Activated CD8-positive, alpha-beta T cell treated with anti-CD3 and anti-CD28 coated beads for 36 hours (primary cell): ENCODE results near the gene FHAD1. TPM values are rescaled to one million over a fixed set of nuclear protein-coding genes. Genes with fewer than 3 reads are reported as not detected.

Experiments used
- ATAC-seq: fragments of 200-7000 bp; cut with Tn5 transposase; one replicate; pipeline ENCODE4 v1.10.0; 2021; ENCODE audit warnings: mild to moderate bottlenecking, moderate library complexity
- CTCF ChIA-PET: fragments of 350-600 bp; sonication (Branson Sonifier 250); formaldehyde crosslinking; loops from one replicate; lab custom pipeline; 2021; ENCODE audit warnings: antibody characterized with exemption; lab: Charles Lee
- POLR2A ChIA-PET: fragments of 350-600 bp; sonication (Branson Sonifier 250); formaldehyde crosslinking; loops from one replicate; lab custom pipeline; 2021; ENCODE audit warnings: antibody characterized with exemption; lab: Charles Lee
- DNase-seq: peaks from one replicate; pipeline ENCODE4 v3.0.0-alpha.2; 2020
- H3K27ac Mint-ChIP-seq: one replicate; pipeline ENCODE4 v1.8.0; 2021; ENCODE audit warnings: mild to moderate bottlenecking, mixed read lengths
- H3K27me3 Mint-ChIP-seq: one replicate; pipeline ENCODE4 v1.8.0; 2021; ENCODE audit warnings: mixed read lengths
- H3K36me3 Mint-ChIP-seq: one replicate; pipeline ENCODE4 v1.8.0; 2021; ENCODE audit warnings: low read depth, mixed read lengths
- H3K4me1 Mint-ChIP-seq: one replicate; pipeline ENCODE4 v1.8.0; 2021; ENCODE audit warnings: low read depth, mixed read lengths
- H3K4me3 Mint-ChIP-seq: one replicate; pipeline ENCODE4 v1.8.0; 2021; ENCODE audit warnings: mild to moderate bottlenecking, moderate library complexity, mixed read lengths
- H3K9me3 Mint-ChIP-seq: one replicate; pipeline ENCODE4 v1.8.0; 2021; ENCODE audit warnings: mixed read lengths
- CTCF ChIP-seq: fragments of 200-600 bp; IDR thresholded peaks from one replicate; pipeline ENCODE4 v1.8.0; 2022; ENCODE audit warnings: antibody characterized with exemption, mild to moderate bottlenecking
- intact Hi-C: fragments of 100-400 bp; cut with micrococcal nuclease; formaldehyde crosslinking; loops from one replicate; pipeline ENCODE4 v1.10.0; 2022
- total RNA-seq, 2 experiments: library from RNA; stranded (reverse); gene quantifications; one replicate each; pipeline ENCODE4 v1.2.3, GENCODE V29; 2021

FHAD1 gene
- total RNA-seq, 2 experiments from 2014 or later = 0.07 to 0.16 TPM

GRCh38 chr1:15312626-15313411 is 65.8 kb downstream of the FHAD1 start:
- ATAC-seq (no peak), DNase-seq (no peak)
- Mint-ChIP-seq H3K4me1 (no peaks in the 10 kb centered on the region), H3K27me3 (peaks cover 5% of the 10 kb centered on the region), H3K4me3 (no peak overlapping the region), H3K27ac (no peak overlapping the region), H3K9me3 (no peaks in the 10 kb centered on the region), H3K36me3 (no peaks in the 10 kb centered on the region)
- no peak for TF ChIP-seq CTCF
- POLR2A ChIA-PET = no interaction called here
- intact Hi-C loops = no loop called here
- CTCF ChIA-PET = interaction anchor here (1.6 to 1.9 kb wide), 3 partner anchors 8 to 184 kb away, joined by 4 to 10 read pairs (median 9); no protein-coding TSS in a partner anchor

GRCh38 chr1:15314328-15315281 is 67.6 kb downstream of the FHAD1 start:
- Mint-ChIP-seq H3K27ac (no peak overlapping the region), H3K4me1 (no peaks in the 10 kb centered on the region), H3K9me3 (no peaks in the 10 kb centered on the region), H3K27me3 (peaks cover 5% of the 10 kb centered on the region), H3K4me3 (no peak overlapping the region), H3K36me3 (no peaks in the 10 kb centered on the region)
- POLR2A ChIA-PET = interaction anchor here (0.7 kb wide), 1 partner anchor 266 kb away, joined by 3 read pairs; no protein-coding TSS in a partner anchor
- DNase-seq = no peak
- intact Hi-C loops = no loop called here
- TF ChIP-seq CTCF = no peak
- ATAC-seq = no peak
- CTCF ChIA-PET = interaction anchor here (0.9 to 1.7 kb wide), 2 partner anchors 9 to 10 kb away, joined by 3 to 9 read pairs; no protein-coding TSS in a partner anchor

- Mint-ChIP-seq H3K27ac (no peak overlapping the region), H3K27me3 (peaks cover 5% of the 10 kb centered on the region), H3K36me3 (no peaks in the 10 kb centered on the region), H3K4me3 (no peak overlapping the region), H3K4me1 (no peaks in the 10 kb centered on the region), H3K9me3 (peaks cover 5% of the 10 kb centered on the region)
- no peak for TF ChIP-seq CTCF
- DNase-seq (no peak), ATAC-seq (no peak)
- intact Hi-C loops = no loop called here
- CTCF ChIA-PET = interaction anchor here (3.0 kb wide), 1 partner anchor 187 kb away, joined by 11 read pairs; no protein-coding TSS in a partner anchor
- POLR2A ChIA-PET = interaction anchor here (0.6 kb wide), 1 partner anchor 330 kb away, joined by 3 read pairs; no protein-coding TSS in a partner anchor
These were observed 68.8 kb downstream of the FHAD1 start for GRCh38 chr1:15315815-15316214.

DNA sequence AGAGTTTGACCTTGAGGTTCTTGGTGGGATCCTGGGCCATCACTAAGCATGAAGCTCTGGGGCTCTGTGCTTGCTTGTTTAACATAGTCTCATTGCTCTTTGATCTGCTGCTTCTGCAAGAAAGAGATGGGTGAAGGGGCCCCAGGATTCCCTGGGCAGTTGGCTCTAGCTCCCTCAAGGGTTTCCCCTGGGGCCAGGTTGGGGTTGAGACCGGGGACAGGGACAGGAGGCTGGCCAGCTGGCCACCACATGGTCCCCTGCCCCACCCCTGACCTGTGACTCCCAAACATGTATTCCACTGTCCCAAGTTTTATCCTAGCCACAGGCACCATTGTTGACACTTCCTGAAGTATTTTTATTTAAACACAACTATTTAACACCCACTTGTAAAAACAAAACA is 69.5 kb downstream of the FHAD1 start:
- ATAC-seq (no peak), DNase-seq (no peak)
- intact Hi-C loops = no loop called here
- H3K4me1 Mint-ChIP-seq = no peaks in the 10 kb centered on the region
- H3K9me3 Mint-ChIP-seq = peaks cover 5% of the 10 kb centered on the region
- POLR2A ChIA-PET = interaction anchor here (0.6 kb wide), 1 partner anchor 331 kb away, joined by 3 read pairs; no protein-coding TSS in a partner anchor
- no peak overlapping the region for H3K27ac Mint-ChIP-seq
- no peak overlapping the region for H3K4me3 Mint-ChIP-seq
- no peak for TF ChIP-seq CTCF
- H3K36me3 Mint-ChIP-seq = no peaks in the 10 kb centered on the region
- CTCF ChIA-PET = interaction anchor here (0.7 to 3.0 kb wide), 2 partner anchors 13 to 188 kb away, joined by 3 to 11 read pairs; no protein-coding TSS in a partner anchor
- peaks cover 5% of the 10 kb centered on the region for H3K27me3 Mint-ChIP-seq
